Measurements from ENCODE around the gene FAM20A.

DNA sequence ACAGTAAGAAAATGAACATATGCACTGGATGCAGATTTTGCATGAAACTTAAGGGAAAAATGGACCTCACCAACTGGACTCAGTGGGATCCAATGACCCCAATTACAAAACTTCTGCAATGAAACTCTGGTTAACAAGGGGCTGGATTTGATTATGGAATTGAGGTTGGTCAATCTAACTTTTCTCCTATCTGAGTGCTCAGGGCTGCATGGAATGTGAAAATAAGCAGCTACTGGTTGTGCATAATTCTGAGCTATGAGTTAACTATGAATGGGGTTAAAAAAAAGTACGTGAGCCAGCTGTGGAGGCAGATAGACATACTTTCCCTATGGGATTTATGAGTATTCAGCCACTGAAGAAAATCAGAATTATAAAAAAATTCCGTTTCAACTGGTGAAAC is 9.2 kb downstream of the FAM20A start:
- TF ChIP-seq, protein P1, sequence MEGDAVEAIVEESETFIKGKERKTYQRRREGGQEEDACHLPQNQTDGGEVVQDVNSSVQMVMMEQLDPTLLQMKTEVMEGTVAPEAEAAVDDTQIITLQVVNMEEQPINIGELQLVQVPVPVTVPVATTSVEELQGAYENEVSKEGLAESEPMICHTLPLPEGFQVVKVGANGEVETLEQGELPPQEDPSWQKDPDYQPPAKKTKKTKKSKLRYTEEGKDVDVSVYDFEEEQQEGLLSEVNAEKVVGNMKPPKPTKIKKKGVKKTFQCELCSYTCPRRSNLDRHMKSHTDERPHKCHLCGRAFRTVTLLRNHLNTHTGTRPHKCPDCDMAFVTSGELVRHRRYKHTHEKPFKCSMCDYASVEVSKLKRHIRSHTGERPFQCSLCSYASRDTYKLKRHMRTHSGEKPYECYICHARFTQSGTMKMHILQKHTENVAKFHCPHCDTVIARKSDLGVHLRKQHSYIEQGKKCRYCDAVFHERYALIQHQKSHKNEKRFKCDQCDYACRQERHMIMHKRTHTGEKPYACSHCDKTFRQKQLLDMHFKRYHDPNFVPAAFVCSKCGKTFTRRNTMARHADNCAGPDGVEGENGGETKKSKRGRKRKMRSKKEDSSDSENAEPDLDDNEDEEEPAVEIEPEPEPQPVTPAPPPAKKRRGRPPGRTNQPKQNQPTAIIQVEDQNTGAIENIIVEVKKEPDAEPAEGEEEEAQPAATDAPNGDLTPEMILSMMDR (IDR thresholded peaks at IDR 0.05), result no peak
- TF ChIP-seq POLR2A (IDR thresholded peaks at IDR 0.05), result no peak

All from heart left ventricle (tissue), 13 donors.